RPMI8226 (cell line): Measurements from ENCODE around the gene SNX2.
A peak's percentile ranks its signal among the peaks of the same experiment; 100 is the strongest.
"Not testable (repeated sequence)": the region's sequence is repeated elsewhere in the genome, so short reads cannot be mapped to it uniquely, and the experiment has no call there.

Experiments
- DNase-seq: peaks from one replicate; pipeline ENCODE4 v3.0.0-alpha.2; 2015

The SNX2 gene

GRCh38 chr5:122845229-122846050 is 70.6 kb downstream of the SNX2 start, which contains the start of gene SNX24:
TSS of gene SNX24 (plus strand) at chr5:122845613. CDS start at chr5:122845634, 21 bp downstream.
- peak; percentile 93 for DNase-seq

GRCh38 chr5:122846051-122846550 is 71.2 kb downstream of the SNX2 start:
- DNase-seq, result peak; percentile 8

GRCh38 chr5:122847687-122848081 is 72.8 kb downstream of the SNX2 start:
- no peak for DNase-seq

- no peak for DNase-seq
These were observed 74.9 kb downstream of the SNX2 start for GRCh38 chr5:122849771-122850170.

GRCh38 chr5:122857538-122857937 is 82.7 kb downstream of the SNX2 start:
- not testable (repeated sequence) for DNase-seq

GRCh38 chr5:122858451-122858850 is 83.6 kb downstream of the SNX2 start:
- no peak for DNase-seq

- no peak for DNase-seq
These were observed 88.4 kb downstream of the SNX2 start for GRCh38 chr5:122863240-122863639.

- no peak for DNase-seq
These were observed 88.8 kb downstream of the SNX2 start for GRCh38 chr5:122863721-122864120.

- DNase-seq, result no peak
These were observed 89.5 kb downstream of the SNX2 start for GRCh38 chr5:122864400-122864799.

- DNase-seq, result no peak
These were observed 90.0 kb downstream of the SNX2 start for GRCh38 chr5:122864842-122865241.

- DNase-seq, result no peak
These were observed 95.5 kb downstream of the SNX2 start for GRCh38 chr5:122870219-122870856.

- no peak for DNase-seq
These were observed 96.8 kb downstream of the SNX2 start for GRCh38 chr5:122871661-122872060.

GRCh38 chr5:122874179-122874875 is 99.4 kb downstream of the SNX2 start:
- no peak for DNase-seq

GRCh38 chr5:122877518-122877917 is 102.6 kb downstream of the SNX2 start:
- DNase-seq, result peak; percentile 11

- DNase-seq, result no peak
These were observed 104.2 kb downstream of the SNX2 start for GRCh38 chr5:122879076-122879475.
